H9 (cell line): ENCODE data around the gene BTBD1. TPM values are rescaled to one million over a fixed set of nuclear protein-coding genes. Genes with fewer than 3 reads are reported as not detected.

Experiments used
- DNase-seq: peaks from one replicate; pipeline ENCODE4 v3.0.0-alpha.2; 2017
- H2AFZ ChIP-seq: one replicate; pipeline ENCODE4 v1.6.1; 2013; ENCODE audit warnings: mild to moderate bottlenecking, low read length, control low read depth, moderate library complexity
- H2AK5ac ChIP-seq: 2 replicates; pipeline ENCODE4 v1.6.1; 2013; ENCODE audit warnings: low read length, control low read depth, mixed read lengths; ENCODE audit not compliant: insufficient read length
- H2BK120ac ChIP-seq: one replicate; pipeline ENCODE4 v1.6.1; 2013; ENCODE audit warnings: low read depth, mild to moderate bottlenecking, low read length, control low read depth, inconsistent platforms; ENCODE audit not compliant: poor library complexity, severe bottlenecking
- H2BK12ac ChIP-seq: 2 replicates; pipeline ENCODE4 v1.6.1; 2013; ENCODE audit warnings: low read length, control low read depth, mixed read lengths, low read depth; ENCODE audit not compliant: insufficient read length
- H2BK15ac ChIP-seq: 2 replicates; pipeline ENCODE4 v1.6.1; 2013; ENCODE audit warnings: low read depth, low read length, control low read depth
- H2BK20ac ChIP-seq: one replicate; pipeline ENCODE4 v1.6.1; 2013; ENCODE audit warnings: low read depth, mild to moderate bottlenecking, low read length, control low read depth, inconsistent platforms; ENCODE audit not compliant: poor library complexity, severe bottlenecking
- H2BK5ac ChIP-seq: 2 replicates; pipeline ENCODE4 v1.6.1; 2013; ENCODE audit warnings: low read length, control low read depth, mixed read lengths; ENCODE audit not compliant: insufficient read length
- H3K14ac ChIP-seq: 2 replicates; pipeline ENCODE4 v1.6.1; 2013; ENCODE audit warnings: low read length, control low read depth; ENCODE audit not compliant: insufficient read depth
- H3K18ac ChIP-seq: 2 replicates; pipeline ENCODE4 v1.6.1; 2013; ENCODE audit warnings: low read depth, mild to moderate bottlenecking, mixed read lengths, low read length, control low read depth; ENCODE audit not compliant: insufficient read length
- H3K23ac ChIP-seq: 2 replicates; pipeline ENCODE4 v1.6.1; 2013; ENCODE audit warnings: low read length, control low read depth, mixed read lengths, low read depth; ENCODE audit not compliant: insufficient read length
- H3K23me2 ChIP-seq: 2 replicates; pipeline ENCODE4 v1.6.1; 2013; ENCODE audit warnings: low read depth, mild to moderate bottlenecking, mixed read lengths, low read length, control low read depth; ENCODE audit not compliant: insufficient read length, poor library complexity, severe bottlenecking
- H3K27ac ChIP-seq: 2 replicates; pipeline ENCODE4 v1.5.1; 2013; ENCODE audit warnings: low read length, control low read depth, mixed read lengths, low read depth; ENCODE audit not compliant: insufficient read length
- H3K27me3 ChIP-seq: 2 replicates; pipeline ENCODE4 v1.6.1; 2013; ENCODE audit warnings: low read length, control low read depth, inconsistent platforms; ENCODE audit not compliant: insufficient read depth
- H3K4ac ChIP-seq: 2 replicates; pipeline ENCODE4 v1.6.1; 2013; ENCODE audit warnings: low read depth, mild to moderate bottlenecking, control low read depth, inconsistent platforms, low read length, moderate library complexity
- H3K4me1 ChIP-seq: 2 replicates; pipeline ENCODE4 v1.6.1; 2013; ENCODE audit warnings: low read length, control low read depth, inconsistent platforms; ENCODE audit not compliant: insufficient read depth
- H3K4me2 ChIP-seq: 2 replicates; pipeline ENCODE4 v1.6.1; 2013; ENCODE audit warnings: low read length, control low read depth, mixed read lengths; ENCODE audit not compliant: insufficient read length, insufficient read depth
- H3K56ac ChIP-seq: 2 replicates; pipeline ENCODE4 v1.6.1; 2013; ENCODE audit warnings: low read depth, mild to moderate bottlenecking, mixed read lengths, low read length, control low read depth; ENCODE audit not compliant: insufficient read length
- H3K79me1 ChIP-seq: 2 replicates; pipeline ENCODE4 v1.6.1; 2013; ENCODE audit warnings: low read depth, mild to moderate bottlenecking, moderate library complexity, low read length, control low read depth, inconsistent platforms; ENCODE audit not compliant: insufficient read depth, poor library complexity, severe bottlenecking
- H3K79me2 ChIP-seq: 2 replicates; pipeline ENCODE4 v1.6.1; 2013; ENCODE audit warnings: low read length, control low read depth, inconsistent platforms; ENCODE audit not compliant: insufficient read depth
- H3K9ac ChIP-seq: 2 replicates; pipeline ENCODE4 v1.6.1; 2013; ENCODE audit warnings: low read length, control low read depth, mixed read lengths; ENCODE audit not compliant: insufficient read length; ENCODE audit errors: extremely low read depth
- H3K9me3 ChIP-seq: one replicate; pipeline ENCODE4 v1.6.1; 2013; ENCODE audit warnings: low read depth, low read length, inconsistent platforms; ENCODE audit not compliant: control insufficient read depth
- H3T11ph ChIP-seq: one replicate; pipeline ENCODE4 v1.6.1; 2013; ENCODE audit warnings: mild to moderate bottlenecking, low read length, control low read depth, inconsistent platforms
- H4K20me1 ChIP-seq: one replicate; pipeline ENCODE4 v1.6.1; 2013; ENCODE audit not compliant: control insufficient read depth, insufficient read length, insufficient read depth
- H4K5ac ChIP-seq: 2 replicates; pipeline ENCODE4 v1.6.1; 2013; ENCODE audit warnings: low read depth, mild to moderate bottlenecking, mixed read lengths, low read length, control low read depth; ENCODE audit not compliant: insufficient read length
- H4K8ac ChIP-seq: replicated peaks from 2 replicates; pipeline ENCODE4 v1.6.1; 2013; ENCODE audit warnings: low read length, control low read depth, mixed read lengths, low read depth; ENCODE audit not compliant: insufficient read length
- H4K91ac ChIP-seq: 2 replicates; pipeline ENCODE4 v1.6.1; 2013; ENCODE audit warnings: low read depth, mild to moderate bottlenecking, moderate library complexity, mixed read lengths, low read length, control low read depth; ENCODE audit not compliant: insufficient read length
- H3K27ac Mint-ChIP-seq, 3 experiments: 2 replicates in 2 of 3; 3 replicates in 1 of 3; pipeline ENCODE4 v1.8.0; 2020 to 2021; ENCODE audit warnings: mixed read lengths in 3 of 3, mild to moderate bottlenecking in 1 of 3, moderate library complexity in 1 of 3
- H3K27me3 Mint-ChIP-seq: 2 replicates; pipeline ENCODE4 v1.8.0; 2021; ENCODE audit warnings: low read depth, mild to moderate bottlenecking, moderate library complexity, mixed read lengths
- H3K36me3 Mint-ChIP-seq, 3 experiments: 2 replicates in 2 of 3; 3 replicates in 1 of 3; pipeline ENCODE4 v1.8.0; 2020 to 2021; ENCODE audit warnings: low read depth in 3 of 3, mixed read lengths in 3 of 3; ENCODE audit not compliant: insufficient read depth in 1 of 3
- H3K4me1 Mint-ChIP-seq, 2 experiments: 2 replicates each; pipeline ENCODE4 v1.8.0; 2020; ENCODE audit warnings: mixed read lengths in 2 of 2
- H3K4me3 Mint-ChIP-seq, 2 experiments: 2 replicates in 1 of 2; 3 replicates in 1 of 2; pipeline ENCODE4 v1.8.0; 2020 to 2021; ENCODE audit warnings: mild to moderate bottlenecking in 2 of 2, mixed read lengths in 2 of 2, moderate library complexity in 1 of 2
- H3K9me3 Mint-ChIP-seq, 2 experiments: 2 replicates in 1 of 2; 3 replicates in 1 of 2; pipeline ENCODE4 v1.8.0; 2020; ENCODE audit warnings: mild to moderate bottlenecking in 2 of 2, mixed read lengths in 2 of 2, moderate library complexity in 1 of 2
- CTCF ChIP-seq: fragments of 200-600 bp; sonication (generic); conservative IDR thresholded peaks from 3 replicates; pipeline ENCODE4 v1.8.0; 2021; ENCODE audit warnings: antibody characterized with exemption, mild to moderate bottlenecking
- WGBS: extraction: QIAGEN DNeasy Blood & Tissue Kit; methylation state at CpG from one replicate; pipeline ENCODE4 v1.1.7; 2013; ENCODE audit warnings: missing lambda C conversion rate, low lambda C conversion rate, mixed read lengths; ENCODE audit not compliant: insufficient read length; ENCODE audit errors: extremely low coverage; 5-methylcytosine and 5-hydroxymethylcytosine counted together
- total RNA-seq: library from RNA; stranded (reverse); gene quantifications from 2 replicates; pipeline ENCODE4 v1.2.1, GENCODE V29; 2021

The BTBD1 gene
- total RNA-seq, 1 experiment from 2014 or later = 43.3 TPM

GRCh38 chr15:83016906-83017305 lies 50.1 kb downstream of the BTBD1 start:
- peaks cover 10 to 42% (median 37%) of the 10 kb centered on the region in 3 experiments for H3K36me3 Mint-ChIP-seq
- no peaks in the 10 kb centered on the region for H3K79me2 ChIP-seq
- no peak overlapping the region for H2AK5ac ChIP-seq
- no peaks in the 10 kb centered on the region for H3K9me3 ChIP-seq
- H2BK120ac ChIP-seq = no peak overlapping the region
- H2AFZ ChIP-seq = no peak overlapping the region
- no peak overlapping the region for H3K56ac ChIP-seq
- H3K27ac Mint-ChIP-seq = no peak overlapping the region
- no CpG with 5 or more reads among the region's 5 CpGs for WGBS
- no peaks in the 10 kb centered on the region for H3K27me3 ChIP-seq
- no peak overlapping the region for H4K8ac ChIP-seq
- H3K4ac ChIP-seq = no peak overlapping the region
- no peak overlapping the region for H3K4me3 Mint-ChIP-seq
- no peak overlapping the region for H4K91ac ChIP-seq
- H4K5ac ChIP-seq = no peak overlapping the region
- H3K4me1 ChIP-seq = no peaks in the 10 kb centered on the region
- no peak overlapping the region for H3K14ac ChIP-seq
- no peak overlapping the region for H3K23ac ChIP-seq
- peaks cover 17 to 19% of the 10 kb centered on the region in 2 experiments for H3K4me1 Mint-ChIP-seq
- peaks cover 2% of the 10 kb centered on the region; the same call in 1 of the 2 replicates for H3K27me3 Mint-ChIP-seq
- H3K9me3 Mint-ChIP-seq = peaks cover 5 to 10% of the 10 kb centered on the region in 2 experiments; a peak in 3 of 5 replicates
- peaks cover 1% of the 10 kb centered on the region for H3K23me2 ChIP-seq
- no peak for DNase-seq
- no peak overlapping the region for H3K18ac ChIP-seq
- H3K27ac ChIP-seq = no peak overlapping the region
- no peaks in the 10 kb centered on the region for H4K20me1 ChIP-seq
- H2BK5ac ChIP-seq = no peak overlapping the region
- H2BK15ac ChIP-seq = no peak overlapping the region
- H3K9ac ChIP-seq = no peak overlapping the region
- H3K4me2 ChIP-seq = no peak overlapping the region
- no peak for TF ChIP-seq CTCF
- H3K79me1 ChIP-seq = no peaks in the 10 kb centered on the region
- H2BK12ac ChIP-seq = no peak overlapping the region
- no peak overlapping the region for H2BK20ac ChIP-seq
- H3T11ph ChIP-seq = no peak overlapping the region
